GM18873 (cell line): Measurements from ENCODE around the gene LY6G5C.

Source experiments
- ATAC-seq: cut with Tn5 transposase; IDR thresholded peaks from one replicate; pipeline ENCODE4 v1.9.1; 2021; ENCODE audit warnings: mild to moderate bottlenecking, moderate library complexity, moderate number of reproducible peaks; ENCODE audit not compliant: unreplicated experiment, low FRiP score

Gene LY6G5C

GRCh38 chr6:31692353-31692752 is 11.5 kb upstream of the LY6G5C start:
- ATAC-seq: no peak

- no peak for ATAC-seq
Observed at GRCh38 chr6:31691564-31692108, 10.8 kb upstream of the LY6G5C start.

- ATAC-seq: no peak
Observed at GRCh38 chr6:31691078-31691463, 10.2 kb upstream of the LY6G5C start.

GRCh38 chr6:31690231-31691077 is 9.6 kb upstream of the LY6G5C start:
- ATAC-seq: no peak

GRCh38 chr6:31689249-31690110 is 8.6 kb upstream of the LY6G5C start:
- ATAC-seq: no peak

- ATAC-seq: no peak
Observed at GRCh38 chr6:31687860-31688693, 7.2 kb upstream of the LY6G5C start.

- no peak for ATAC-seq
Observed at GRCh38 chr6:31687321-31687720, 6.5 kb upstream of the LY6G5C start.

- ATAC-seq: no peak
Observed at GRCh38 chr6:31686483-31686882, 5.6 kb upstream of the LY6G5C start.

- ATAC-seq: no peak
Observed at GRCh38 chr6:31683591-31683990, 2.7 kb upstream of the LY6G5C start.

- no peak for ATAC-seq
Observed at GRCh38 chr6:31681135-31681671, 336 bp upstream of the LY6G5C start.

GRCh38 chr6:31677955-31678354 is 2.9 kb downstream of the LY6G5C start:
- ATAC-seq: no peak

- no peak for ATAC-seq
Observed at GRCh38 chr6:31676904-31677303, 4.0 kb downstream of the LY6G5C start.

GRCh38 chr6:31676322-31676903 is 4.5 kb downstream of the LY6G5C start:
- ATAC-seq: no peak

- ATAC-seq: no peak
Observed at GRCh38 chr6:31669676-31670075, 11.2 kb downstream of the LY6G5C start, which contains the start of gene LY6G5B. TSS of gene LY6G5B (plus strand) at chr6:31669976. CDS start at chr6:31670951, 975 bp downstream.

GRCh38 chr6:31666337-31666965 is 14.4 kb downstream of the LY6G5C start:
- ATAC-seq: no peak

GRCh38 chr6:31665501-31666336 is 15.1 kb downstream of the LY6G5C start, which contains the start of gene CSNK2B:
TSS of gene CSNK2B (plus strand) at chr6:31666080. CDS start at chr6:31666832, 752 bp downstream.
- ATAC-seq: peak; percentile 79

- no peak for ATAC-seq
Observed at GRCh38 chr6:31664790-31665500, 15.9 kb downstream of the LY6G5C start, which contains the start of gene GPANK1. TSS of gene GPANK1 (minus strand) at chr6:31664997. CDS start at chr6:31664478, 519 bp downstream.
